ENCODE results near the gene INAFM1. TPM values are rescaled to one million over a fixed set of nuclear protein-coding genes. Genes with fewer than 3 reads are reported as not detected.

INAFM1 gene
- total RNA-seq, 1 donor from 2014 or later = 65.0 TPM

- Mint-ChIP-seq H3K27ac (ENCODE audit: unreplicated experiment) (no peak overlapping the region), H3K27me3 (ENCODE audit: unreplicated experiment) (peaks cover 1% of the 10 kb centered on the region), H3K4me1 (ENCODE audit: low read depth, unreplicated experiment) (no peaks in the 10 kb centered on the region), H3K9me3 (ENCODE audit: unreplicated experiment) (peaks cover 7% of the 10 kb centered on the region), H3K4me3 (ENCODE audit: unreplicated experiment) (no peak overlapping the region), H3K36me3 (ENCODE audit: unreplicated experiment) (peaks cover 6% of the 10 kb centered on the region)
- TF ChIP-seq, protein P1, sequence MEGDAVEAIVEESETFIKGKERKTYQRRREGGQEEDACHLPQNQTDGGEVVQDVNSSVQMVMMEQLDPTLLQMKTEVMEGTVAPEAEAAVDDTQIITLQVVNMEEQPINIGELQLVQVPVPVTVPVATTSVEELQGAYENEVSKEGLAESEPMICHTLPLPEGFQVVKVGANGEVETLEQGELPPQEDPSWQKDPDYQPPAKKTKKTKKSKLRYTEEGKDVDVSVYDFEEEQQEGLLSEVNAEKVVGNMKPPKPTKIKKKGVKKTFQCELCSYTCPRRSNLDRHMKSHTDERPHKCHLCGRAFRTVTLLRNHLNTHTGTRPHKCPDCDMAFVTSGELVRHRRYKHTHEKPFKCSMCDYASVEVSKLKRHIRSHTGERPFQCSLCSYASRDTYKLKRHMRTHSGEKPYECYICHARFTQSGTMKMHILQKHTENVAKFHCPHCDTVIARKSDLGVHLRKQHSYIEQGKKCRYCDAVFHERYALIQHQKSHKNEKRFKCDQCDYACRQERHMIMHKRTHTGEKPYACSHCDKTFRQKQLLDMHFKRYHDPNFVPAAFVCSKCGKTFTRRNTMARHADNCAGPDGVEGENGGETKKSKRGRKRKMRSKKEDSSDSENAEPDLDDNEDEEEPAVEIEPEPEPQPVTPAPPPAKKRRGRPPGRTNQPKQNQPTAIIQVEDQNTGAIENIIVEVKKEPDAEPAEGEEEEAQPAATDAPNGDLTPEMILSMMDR (IDR thresholded peaks at IDR 0.05; ENCODE audit: partially characterized antibody, unreplicated experiment) = no peak
- DNase-seq = no peak
Measured at GRCh38 chr19:47324502-47324901, 49.8 kb downstream of the INAFM1 start.

Small RNAs within 50 kb of the gene (microRNA-seq; reads per million reads assigned to microRNA genes)
- gene MIR3190 (ENCODE audit: unreplicated experiment) (not detected), gene MIR3191 (ENCODE audit: unreplicated experiment) (not detected)

Other genes with a start within 250 kb of the INAFM1 start
- 31.0 TPM for gene TMEM160, start 226.3 kb upstream of the INAFM1 start, total RNA-seq (ENCODE audit: unreplicated experiment)
- 50.3 TPM for gene ZC3H4, start 161.1 kb upstream of the INAFM1 start, total RNA-seq (ENCODE audit: unreplicated experiment)
- gene SAE1, start 144.1 kb upstream of the INAFM1 start, total RNA-seq (ENCODE audit: unreplicated experiment) = 79.9 TPM
- gene BBC3, start 43.7 kb upstream of the INAFM1 start, total RNA-seq (ENCODE audit: unreplicated experiment) = 37.0 TPM
- 16.8 TPM for gene CCDC9, start 18.4 kb upstream of the INAFM1 start, total RNA-seq (ENCODE audit: unreplicated experiment)
- 1.4 TPM for gene C5AR1, start 35.0 kb downstream of the INAFM1 start, total RNA-seq (ENCODE audit: unreplicated experiment)
- gene C5AR2, start 57.3 kb downstream of the INAFM1 start, total RNA-seq (ENCODE audit: unreplicated experiment) = not detected
- 119 TPM for gene DHX34, start 74.4 kb downstream of the INAFM1 start, total RNA-seq (ENCODE audit: unreplicated experiment)
- gene MEIS3, start 144.6 kb downstream of the INAFM1 start, total RNA-seq (ENCODE audit: unreplicated experiment) = 255 TPM
- 115 TPM for gene SLC8A2, start 197.0 kb downstream of the INAFM1 start, total RNA-seq (ENCODE audit: unreplicated experiment)
- gene KPTN, start 209.3 kb downstream of the INAFM1 start, total RNA-seq (ENCODE audit: unreplicated experiment) = 51.2 TPM
- gene NAPA, start 240.2 kb downstream of the INAFM1 start, total RNA-seq (ENCODE audit: unreplicated experiment) = 262 TPM

Measured in glutamatergic neuron (in vitro differentiated cells).